GM21360 (cell line): ENCODE measurements around the gene HIF3A.
"Not testable (repeated sequence)": the region's sequence is repeated elsewhere in the genome, so short reads cannot be mapped to it uniquely, and the experiment has no call there.

ENCODE experiments used
- ATAC-seq: cut with Tn5 transposase; IDR thresholded peaks from one replicate; pipeline ENCODE4 v1.9.1; 2021; ENCODE audit warnings: mild to moderate bottlenecking, moderate library complexity; ENCODE audit not compliant: unreplicated experiment

The HIF3A gene

DNA sequence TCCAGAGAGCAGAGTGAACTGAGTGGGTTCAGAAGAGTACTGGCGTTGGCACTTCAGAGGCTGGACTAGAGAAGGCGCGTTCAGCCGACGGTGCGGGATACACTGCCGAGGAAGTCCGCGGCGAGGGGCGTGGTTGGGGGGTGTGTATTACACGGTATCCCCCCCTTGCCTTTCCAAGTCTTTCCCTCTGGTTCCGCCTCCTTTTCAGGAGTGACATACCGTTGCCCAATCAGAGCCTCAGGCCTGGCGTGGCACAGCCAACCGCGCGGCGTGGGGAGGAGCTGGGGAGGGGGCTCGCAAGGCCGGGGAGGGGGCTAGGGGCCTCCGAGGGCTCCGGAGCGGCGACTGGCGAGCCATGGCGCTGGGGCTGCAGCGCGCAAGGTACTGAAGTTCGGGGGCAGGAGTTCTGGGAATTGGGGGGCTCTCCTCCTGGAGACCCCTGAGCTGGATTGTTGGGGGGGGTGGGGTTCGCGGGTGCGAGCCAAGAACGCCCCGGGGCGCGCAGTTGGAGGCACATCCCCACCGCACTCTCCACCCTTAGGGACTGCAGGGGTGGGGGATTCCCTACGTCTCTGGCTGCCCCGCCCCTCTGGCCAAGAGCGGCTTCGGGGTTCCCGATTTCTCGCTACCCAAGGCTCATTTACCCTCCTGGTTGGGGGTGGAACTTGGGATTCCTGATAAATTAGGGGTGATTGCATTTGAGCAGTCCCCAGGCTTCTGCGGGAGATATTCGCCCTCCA lies at the start of gene HIF3A:
HIF3A (plus strand) TSS at position 321 of the 740 bp plus-strand sequence; CDS start at position 356, 35 bp downstream.
- ATAC-seq = no peak

DNA sequence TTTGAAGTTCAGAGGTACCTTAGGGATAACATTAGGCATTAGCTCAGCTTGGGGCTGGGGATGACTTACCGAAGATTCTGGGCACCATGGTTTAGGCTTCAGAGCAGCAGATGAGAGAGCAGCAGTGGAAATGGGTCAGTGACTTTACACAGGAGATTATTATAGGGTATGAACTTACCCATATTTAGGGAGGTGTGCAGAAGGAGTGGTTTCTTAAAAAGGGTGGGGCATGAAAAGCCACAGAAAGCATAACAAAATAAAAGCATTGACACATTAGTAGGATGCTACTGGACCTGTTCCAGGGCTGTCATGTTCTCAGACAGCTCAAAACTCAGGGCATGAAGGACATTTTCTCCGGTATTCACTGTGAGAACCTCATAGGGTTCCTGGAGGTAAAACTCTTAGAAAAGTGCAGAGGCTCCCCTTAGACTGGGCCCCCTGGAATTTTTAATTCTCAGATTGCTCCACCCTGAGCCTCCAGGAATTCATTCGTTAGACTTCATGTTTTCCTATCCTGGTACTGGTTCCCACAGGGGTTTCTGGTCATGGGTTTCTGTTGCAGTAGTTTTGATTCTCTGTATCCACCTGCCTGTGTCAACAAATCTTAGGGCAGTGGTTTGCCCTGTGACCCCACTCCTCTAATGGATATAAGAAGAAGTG lies 46.6 kb upstream of the HIF3A start:
- no peak for ATAC-seq

DNA sequence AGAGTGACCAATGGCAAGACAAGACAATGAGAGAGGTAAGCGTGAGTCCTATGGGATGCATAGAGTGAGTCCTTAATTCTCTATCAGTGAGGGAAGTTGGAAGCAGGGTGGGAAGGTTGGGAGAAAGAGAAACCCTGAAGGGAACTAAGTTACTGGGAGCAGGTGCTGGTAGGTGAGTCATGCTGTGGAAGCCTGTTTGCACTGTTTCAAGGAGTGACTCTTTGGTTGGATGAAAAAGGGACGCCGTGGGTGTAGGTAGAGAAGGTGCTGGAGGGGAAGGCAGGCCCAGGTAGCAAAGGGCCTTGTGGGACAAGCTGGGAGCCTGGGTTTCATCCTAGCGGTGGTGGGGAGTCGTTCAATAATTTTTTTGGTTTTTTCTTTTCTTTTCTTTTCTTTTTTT lies 45.4 kb upstream of the HIF3A start:
- no peak for ATAC-seq

DNA sequence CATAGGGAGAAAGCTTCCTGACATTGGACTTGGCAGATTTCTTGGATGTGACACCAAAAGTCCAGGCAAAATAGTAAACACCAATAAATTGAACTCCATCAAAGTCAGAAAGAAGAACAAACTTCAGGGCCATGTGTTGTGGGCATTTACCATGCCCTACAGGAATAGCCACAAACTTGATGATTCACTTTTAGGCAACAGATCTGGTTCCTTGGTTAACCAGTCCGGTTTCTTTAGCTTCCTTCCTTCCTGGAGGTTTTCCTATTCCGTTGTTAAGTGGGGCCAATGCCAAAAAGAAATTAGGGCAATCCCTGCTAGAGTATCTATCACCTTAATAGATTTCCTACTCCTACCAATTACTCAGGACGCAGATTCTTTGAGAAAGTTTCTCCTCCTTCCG lies 42.1 kb upstream of the HIF3A start:
- ATAC-seq = no peak

DNA sequence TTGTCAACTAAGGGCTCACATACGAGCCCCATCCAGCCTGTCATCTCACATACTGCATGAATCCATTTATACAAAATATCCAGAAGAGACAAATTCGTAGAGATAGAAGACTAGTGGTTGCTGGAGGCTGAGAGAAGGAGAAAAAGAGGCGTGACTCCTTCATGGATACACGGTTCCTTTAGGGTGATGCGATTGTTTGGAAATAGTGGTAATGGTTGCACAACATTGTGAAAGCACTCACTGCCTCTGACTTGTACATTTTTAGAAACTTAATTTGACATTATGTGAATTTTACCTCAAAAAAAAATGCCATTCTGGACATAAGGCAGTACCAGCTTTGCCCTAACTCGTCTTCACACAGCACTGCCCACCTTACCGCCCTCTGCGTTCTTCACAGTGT lies 40.0 kb upstream of the HIF3A start:
- no peak for ATAC-seq

DNA sequence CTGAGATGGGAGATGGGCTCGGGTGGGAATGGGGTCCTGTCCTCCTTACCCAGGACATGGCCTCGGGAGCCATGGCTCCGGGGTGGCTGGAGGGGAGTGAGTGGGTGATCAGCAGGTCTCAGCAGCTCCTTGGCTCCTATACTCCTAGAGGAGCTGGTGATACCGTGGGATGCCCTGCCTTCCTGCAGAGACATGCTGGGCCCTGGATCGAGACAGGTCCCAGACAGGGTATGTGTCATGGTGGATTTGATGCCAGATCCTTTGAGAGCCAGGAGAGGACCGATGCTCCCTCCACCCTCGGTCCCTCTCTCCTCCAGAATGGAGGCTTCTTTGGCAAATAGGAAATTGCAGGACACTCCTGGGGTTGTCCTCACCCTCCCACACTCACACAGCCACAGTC lies 35.3 kb upstream of the HIF3A start:
- ATAC-seq = not testable (repeated sequence)

DNA sequence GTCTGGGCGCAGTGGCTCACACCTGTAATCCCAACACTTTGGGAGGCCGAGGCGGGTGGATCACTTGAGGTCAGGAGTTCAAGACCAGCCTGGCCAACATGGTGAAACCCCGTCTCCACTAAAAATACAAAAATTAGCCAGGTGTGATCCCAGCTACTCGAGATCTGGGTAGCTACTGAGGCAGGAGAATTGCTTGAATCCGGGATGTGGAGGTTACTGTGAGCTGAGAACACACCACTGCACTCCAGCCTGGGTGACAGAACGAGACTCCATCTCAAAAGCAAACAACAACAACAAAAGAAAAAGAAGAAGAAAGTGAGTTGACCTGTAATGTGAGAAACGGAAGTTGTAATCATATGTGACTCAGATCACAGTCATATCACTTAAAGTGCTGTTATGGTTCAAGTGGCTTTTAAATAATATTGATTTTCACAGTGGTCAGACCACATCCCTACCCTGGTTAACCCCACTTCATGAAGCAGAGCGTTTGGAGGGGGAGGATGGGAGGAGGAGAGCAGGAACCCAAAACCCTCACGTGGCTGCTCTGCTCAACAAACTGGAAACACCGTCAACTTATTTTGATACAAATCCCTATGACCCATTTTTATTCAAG lies 34.1 kb upstream of the HIF3A start:
- ATAC-seq = not testable (repeated sequence)

DNA sequence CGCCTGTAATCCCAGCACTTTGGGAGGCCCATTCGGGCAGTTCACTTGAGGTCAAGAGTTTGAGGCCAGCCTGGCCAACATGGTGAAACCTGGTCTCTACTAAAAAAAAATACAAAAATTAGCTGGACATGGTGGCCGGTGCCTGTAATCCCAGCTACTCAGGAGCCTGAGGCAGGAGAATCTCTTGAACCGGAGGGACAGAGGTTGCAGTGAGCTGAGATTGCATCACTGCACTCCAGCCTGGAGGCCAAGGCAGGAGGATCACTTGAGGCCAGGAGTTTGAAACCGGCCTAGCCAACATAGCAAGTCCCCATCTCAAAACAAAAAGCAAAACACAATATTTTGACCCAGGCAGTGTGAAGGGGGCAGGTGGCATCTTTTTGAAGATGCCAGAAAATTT lies 32.0 kb upstream of the HIF3A start:
- not testable (repeated sequence) for ATAC-seq

DNA sequence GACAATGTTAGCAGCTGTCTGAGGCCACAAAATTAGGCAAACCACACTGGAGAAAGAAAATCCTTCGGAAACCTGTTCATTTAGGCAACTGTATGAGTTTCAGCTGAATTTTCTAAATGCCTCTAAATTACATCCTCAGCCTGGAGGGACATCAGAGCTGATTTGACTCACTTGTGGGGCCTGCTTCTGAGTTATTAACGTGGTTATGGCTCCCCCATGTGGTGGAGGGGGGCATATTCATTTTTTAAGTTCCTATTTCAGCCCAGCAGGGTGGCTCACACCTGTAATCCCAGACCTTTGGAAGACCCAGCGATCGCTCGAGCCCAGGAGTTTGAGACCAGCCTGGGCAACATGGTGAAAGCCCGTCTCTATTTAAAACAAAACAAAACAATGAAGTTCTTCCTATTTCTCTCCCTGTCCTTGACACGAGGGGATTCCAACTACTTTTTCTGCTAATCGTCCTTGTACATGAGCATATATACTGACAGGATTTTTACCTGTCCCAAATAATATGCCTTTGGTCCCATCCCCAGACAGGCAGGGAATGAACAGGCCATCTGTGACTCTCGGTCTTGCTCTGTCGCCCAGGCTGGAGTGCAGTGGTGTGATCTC lies 31.5 kb upstream of the HIF3A start:
- no peak for ATAC-seq

DNA sequence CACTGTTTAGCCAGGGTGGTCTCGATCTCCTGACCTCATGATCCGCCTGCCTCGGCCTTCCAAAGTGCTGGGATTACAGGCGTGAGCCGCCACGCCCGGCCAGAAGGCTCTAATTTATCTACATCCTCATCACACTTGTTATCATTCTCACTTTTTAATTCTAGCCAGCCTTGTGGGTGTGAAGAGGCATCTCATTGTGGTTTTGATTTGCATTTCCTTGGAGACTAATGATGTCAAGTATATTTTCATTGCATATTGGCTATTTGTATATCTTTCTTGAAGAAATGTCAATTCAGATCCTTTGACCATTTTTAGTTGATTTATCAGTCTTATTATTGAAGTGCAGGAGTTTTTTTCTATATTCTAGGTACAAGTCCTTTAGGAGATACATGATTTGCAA lies 27.7 kb upstream of the HIF3A start:
- ATAC-seq = no peak

DNA sequence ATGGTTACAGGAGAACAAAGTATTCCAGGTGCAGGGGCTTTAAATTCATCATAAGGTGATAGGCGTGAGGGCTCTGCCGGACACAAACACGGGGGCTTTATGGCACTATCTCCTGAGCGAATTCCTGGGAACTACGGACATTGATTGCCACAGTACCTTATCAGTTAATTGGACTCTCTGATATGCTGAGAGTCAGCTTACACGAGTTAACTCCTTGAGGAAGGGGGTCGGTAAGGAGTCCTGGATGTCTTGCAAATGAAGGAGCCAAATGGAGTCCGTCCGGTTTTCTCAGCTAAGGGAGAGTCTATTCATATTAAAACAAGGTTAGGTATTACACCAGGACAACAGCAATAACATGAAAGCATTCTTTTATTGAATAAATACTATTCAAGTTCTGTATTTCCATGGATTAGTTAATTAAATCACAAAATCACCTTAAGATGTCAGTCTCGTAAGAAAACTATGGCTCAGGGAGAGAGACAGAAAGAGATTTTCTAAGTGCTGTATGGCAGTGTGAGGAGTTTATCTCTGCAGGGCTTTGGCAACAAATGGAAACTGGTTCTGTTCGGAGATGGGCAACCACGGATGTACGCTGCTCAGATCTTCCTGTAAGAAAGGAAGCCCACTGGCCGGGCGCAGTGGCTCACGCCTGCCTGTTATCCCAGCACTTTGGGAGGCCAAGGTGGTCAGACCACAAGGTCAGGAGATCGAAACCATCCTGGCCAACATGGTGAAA lies 26.2 kb upstream of the HIF3A start:
- no peak for ATAC-seq

DNA sequence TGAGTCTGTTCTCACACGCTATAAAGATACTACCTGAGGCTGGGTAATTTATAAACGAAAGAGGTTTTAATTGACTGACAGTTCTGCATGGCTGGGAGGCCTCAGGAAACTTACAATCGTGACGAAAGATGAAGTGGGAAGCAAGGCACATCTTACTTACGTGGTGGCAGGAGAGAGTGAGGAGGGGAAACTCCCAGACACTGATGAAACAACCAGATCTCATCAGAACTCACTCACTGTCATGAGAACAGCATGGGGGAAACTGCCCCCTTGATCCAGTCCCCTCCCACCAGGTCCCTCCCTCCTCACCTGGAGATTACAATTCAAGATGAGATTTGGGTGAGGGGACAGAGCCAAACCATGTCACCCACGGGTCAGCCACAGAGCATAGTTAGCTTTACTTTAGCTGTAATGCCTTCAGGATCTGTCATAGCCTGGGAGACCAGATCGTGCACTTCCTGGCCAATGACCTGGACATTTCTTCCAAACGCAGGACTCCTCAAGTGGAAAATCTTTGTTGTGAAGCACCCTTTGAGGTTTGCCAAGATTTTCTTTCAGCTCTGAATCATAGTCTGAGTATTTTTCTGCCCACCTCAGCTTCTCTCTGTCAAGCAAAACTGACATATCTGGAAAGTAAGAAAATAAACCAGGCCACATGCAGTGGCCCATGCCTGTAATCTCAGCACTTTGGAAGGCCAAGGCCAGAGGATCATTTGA lies 25.2 kb upstream of the HIF3A start:
- ATAC-seq = no peak

DNA sequence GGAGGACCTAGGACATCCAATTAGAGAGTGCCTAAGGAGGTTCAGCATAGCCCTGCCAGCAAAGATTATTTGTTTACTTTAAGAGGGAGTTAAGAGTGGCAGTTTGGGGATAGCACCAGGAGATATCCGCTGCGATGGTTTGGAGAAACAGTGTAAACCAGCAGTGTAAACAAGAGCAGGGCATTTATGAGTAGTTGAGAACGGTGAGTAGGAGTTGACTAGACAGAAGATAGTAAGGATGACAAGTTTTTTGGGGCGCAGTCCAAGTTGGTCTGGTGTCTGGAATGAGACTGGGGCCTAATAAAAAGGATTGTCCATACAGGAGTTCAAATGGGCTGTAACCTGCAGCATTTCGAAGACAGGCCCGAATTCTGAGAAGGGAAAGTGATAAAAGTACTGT lies 22.9 kb upstream of the HIF3A start:
- ATAC-seq = not testable (repeated sequence)

DNA sequence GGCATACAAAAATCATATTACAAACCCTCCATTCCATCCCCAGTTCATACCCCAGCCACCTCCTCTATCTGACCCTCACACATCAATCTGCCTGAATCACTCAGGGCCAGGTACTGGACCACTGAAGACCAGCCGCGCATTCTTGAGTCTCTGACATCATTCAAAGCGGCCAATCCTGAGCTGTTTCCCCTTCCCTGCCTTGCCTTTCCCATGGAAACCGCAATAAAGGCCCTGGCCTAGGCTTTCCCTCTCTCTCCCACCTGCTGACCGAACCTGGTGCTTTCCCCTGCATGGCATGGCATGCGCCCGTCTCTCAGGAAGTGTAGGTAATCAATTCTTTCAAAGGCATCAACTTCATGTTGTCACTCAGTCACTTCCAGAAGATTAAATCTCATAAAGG lies 17.7 kb upstream of the HIF3A start:
- ATAC-seq = no peak

DNA sequence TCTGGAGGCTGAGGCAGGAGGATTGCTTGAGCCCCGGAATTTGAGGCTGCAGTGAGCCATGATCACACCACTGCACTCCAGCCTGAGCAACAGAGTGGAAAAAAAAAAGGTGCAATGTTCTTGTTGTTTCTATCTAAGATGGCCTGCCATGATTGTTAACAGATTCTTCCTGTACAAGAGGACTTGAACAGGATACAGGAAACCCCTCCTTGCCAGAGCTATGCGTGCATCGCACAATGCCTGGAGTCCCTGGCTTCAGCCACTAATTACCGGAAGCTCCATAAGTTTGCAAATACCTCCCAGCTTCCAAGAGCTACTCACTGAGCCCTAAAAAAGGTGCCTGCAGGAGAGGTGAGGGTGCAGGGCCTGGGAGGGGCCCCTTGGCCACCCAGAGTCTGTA lies 13.1 kb upstream of the HIF3A start:
- ATAC-seq = no peak

DNA sequence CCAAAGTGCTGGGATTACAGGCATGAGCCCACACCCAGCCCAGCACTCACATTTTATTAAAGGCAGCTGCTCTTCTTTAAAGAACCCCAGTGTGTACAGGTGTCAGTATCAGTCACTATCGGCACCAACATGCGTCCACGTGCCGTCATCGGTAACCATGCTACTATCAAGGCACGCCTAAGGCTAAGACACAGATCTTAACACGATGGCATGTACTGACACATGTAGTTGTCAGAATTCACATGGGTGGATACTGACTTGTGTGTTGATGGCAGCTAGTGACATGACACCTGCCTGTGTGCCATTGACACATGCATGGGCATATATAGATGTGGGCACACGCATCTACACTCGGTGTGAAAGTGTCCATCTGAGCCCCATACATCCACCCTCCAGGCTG lies 12.2 kb upstream of the HIF3A start:
- no peak for ATAC-seq

DNA sequence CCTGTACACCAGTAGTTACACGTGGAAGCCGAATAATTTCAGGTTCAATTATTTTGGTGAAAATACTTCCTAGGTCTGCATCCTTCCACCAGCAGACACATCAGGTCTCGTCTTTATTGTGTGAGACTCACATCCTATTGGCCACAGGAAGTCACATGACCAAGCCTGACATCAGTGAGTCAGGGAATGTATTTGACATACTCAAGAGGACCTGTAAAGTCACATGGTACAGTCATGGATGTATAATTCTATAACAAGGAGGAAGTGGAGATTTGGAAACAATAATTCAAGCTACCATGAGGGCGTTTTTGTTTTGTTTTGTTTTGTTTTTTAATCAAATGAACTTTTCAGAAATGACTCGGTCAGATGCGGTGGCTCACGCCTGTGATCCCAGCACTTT lies 9.3 kb upstream of the HIF3A start:
- ATAC-seq = no peak

DNA sequence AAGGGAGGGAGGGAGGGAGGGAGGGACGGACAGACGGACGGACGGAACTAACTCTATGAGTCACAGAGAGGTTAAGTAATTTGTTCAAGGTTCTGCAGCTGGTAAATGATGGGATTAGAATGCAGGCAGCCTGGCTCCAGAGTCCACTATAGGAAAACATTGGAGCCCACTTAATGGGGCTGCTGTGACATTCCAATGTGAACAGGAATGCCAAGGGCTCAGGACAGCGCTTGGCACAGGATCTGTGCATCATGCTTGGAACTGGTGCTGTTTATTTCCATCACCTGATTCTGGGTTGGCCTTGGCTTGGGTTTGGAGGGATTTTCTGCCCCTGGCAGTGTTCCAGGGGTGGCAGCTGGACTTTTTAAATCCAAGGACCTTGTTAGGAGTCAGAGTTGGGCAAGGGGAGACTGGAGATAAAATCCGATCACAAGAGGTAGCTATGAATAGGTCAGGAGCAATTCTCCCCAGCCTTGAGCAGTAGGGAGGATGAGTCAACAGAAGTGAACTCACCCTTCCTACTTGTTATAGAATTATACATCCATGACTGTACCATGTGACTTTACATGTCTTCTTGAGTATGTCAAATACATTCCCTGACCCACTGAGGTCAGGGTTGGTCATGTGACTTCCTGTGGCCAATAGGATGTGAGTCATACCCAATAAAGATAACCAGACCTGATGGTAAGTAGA lies 7.8 kb upstream of the HIF3A start:
- ATAC-seq = no peak

DNA sequence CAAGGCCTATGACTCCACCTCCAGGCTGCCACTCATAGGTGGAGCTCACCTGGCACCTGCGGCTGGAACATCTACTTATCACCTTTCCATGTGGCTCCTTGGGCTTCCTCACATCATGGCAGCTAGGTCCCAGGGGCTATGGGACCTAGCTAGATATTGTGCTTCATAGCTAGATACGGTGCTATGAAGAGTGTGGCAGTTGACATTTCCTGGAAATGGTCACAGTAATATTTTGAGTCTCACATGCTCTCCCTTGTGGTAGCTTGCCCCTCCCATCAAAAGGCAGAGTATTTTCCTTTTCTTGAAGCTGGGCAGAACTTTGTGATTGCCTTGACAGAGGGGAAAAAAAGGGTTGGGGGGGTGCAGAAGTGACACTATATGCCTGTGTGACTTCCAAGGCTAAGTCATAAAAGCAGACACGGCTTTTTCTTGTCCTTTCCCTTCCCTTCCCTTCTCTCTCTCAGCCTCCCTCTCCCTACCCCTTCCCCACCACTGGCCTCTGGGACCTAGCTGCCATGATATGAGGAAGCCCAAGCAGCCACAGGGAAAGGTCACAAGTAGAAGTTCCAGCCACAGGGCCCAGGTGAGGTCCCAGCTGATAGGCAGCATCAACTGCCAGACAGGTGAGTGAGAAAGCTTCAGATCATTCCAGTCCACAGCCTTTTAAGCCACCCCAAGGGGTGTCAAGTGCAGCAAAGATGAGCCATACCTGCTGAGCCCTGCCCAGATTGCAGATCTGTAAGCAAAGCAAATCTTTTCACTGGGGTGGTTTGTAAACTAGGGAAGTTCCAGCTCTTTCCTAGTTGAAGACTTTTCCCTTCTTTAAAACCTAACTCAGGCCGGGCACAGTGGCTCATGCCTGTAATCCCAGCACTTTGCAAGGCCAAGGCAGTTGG lies 6.9 kb upstream of the HIF3A start:
- ATAC-seq = no peak
